ENCODE results near the gene LIMS2. TPM values are rescaled to one million over a fixed set of nuclear protein-coding genes. Genes with fewer than 3 reads are reported as not detected.

Gene LIMS2
- total RNA-seq, 2 donors from 2014 or later = 210 to 235 TPM

DNA sequence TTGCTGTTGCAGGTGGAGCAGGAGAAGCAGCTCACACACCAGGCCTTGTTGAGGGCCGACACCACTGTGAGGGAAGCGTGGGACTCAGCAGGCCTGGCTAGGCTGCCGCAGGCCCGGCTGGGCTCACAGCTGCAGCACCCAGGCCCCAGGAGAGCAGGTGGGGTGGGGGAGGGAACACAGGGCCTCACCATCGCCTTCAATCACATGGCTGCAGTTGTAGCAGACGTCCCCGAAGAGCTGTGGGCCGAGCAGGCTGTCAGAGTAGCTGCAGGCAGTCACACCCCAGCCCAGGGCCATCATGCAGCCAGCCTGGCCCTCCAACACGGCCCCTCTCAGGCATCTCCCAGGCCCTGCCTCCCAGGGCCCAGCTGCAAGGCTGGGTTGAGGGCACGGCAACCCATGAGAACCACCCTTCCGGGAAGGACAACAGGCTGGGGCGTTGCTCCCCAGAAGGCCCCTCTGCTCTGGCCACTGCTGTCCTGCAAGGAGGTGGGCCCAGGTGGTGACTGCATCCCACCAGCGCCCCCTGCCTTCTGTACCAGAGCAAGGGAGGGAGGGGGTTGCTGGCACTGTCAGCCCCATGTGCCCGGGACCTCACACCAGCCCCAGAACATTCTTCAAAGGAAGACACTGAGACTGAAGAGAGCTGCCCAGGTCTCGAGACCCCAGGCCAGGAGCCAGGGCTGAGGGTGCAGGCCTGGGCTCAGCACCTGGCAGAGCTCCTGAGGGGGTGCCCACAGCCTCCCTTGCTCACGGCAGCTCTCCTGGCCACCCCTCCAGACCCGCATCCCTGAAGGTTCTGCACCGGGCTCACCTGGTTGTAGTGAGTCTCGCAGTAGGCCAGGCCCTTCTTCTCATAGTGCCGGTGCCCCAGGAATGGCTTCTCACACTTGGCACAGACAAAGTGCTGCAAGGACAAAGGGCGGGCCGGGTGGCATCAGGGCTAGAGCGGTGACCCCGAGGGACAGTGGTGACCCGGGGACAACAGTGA is 35.0 kb downstream of the LIMS2 start:
- no peak for DNase-seq (ENCODE audit: low spot score)
- intact Hi-C loops (cut with DNase I) = loop anchor here in 1 of 2 donors (5.0 kb wide), 1 partner anchor 113 kb away; the partner anchor contains the start of gene IWS1

GRCh38 chr2:127639111-127639474 is 36.2 kb downstream of the LIMS2 start:
- DNase-seq (ENCODE audit: low spot score) = no peak
- intact Hi-C loops (cut with DNase I) = no loop called here

DNA sequence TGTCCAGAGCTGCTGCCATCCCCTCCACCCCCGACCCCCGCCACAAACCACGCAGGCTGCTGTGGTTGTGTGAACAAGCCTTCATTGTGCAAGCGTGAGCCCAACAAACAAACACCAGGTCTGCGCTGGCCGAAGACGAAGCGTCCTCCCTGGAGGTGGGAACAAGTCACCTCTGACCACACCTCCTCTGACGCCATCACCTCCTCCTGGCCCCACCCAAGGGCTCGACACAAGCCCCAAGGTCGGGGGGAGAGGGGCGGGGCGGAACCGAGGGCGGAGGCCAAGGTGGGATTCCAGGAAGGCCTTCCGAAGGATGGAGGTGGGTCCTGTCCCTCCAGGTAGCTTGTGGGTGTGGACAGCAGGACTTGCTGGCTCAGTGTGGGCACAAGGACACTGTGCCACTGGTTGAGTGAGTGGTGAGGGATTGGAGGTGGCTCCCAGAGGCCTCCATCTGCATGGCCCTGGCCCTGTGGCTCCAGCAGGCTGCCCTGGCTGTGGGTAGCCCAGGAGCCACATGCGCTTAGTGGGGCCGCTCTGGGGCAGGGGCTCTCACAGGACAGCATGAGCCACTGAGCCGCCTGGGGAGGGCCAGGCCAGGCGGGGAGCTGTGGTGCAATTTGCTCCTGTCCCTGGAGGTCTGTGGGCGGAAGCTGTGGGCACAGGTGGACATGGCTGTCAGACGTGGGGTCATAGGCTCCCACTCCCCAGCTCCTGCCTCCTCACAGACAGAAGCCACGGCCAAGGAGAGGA is 36.8 kb downstream of the LIMS2 start:
- intact Hi-C loops (cut with DNase I) = no loop called here

DNA sequence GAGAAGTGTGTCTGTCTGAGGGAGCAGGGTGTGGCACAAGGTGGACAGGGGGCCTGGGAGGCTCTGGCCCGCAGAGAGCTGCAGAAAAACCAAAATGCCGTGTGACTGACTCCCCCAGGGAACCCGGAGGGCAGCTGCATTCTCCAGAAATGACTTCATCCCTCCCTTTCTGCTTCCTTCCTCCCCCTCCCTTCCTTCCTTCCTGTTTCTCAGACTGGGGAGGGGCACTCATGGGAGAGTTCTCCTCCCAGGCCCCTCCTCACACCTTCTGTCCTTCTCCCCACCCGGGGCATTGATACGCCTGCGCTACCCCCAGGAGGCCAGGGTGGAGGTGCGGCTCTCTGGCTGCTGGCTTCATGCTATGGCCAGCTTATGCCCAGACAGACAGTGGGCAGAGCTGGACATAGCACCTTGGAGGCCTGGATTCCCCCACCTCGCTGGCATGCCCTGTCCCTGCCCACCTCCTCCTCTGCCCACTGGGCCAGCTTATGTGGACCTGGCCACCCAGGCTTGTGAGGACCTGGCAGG is 37.5 kb downstream of the LIMS2 start:
- DNase-seq (ENCODE audit: low spot score) = no peak
- intact Hi-C loops (cut with DNase I) = no loop called here

More for the DNA sequence above, 36.8 kb downstream of the LIMS2 start:
- DNase-seq (ENCODE audit: low spot score) = no peak

DNA sequence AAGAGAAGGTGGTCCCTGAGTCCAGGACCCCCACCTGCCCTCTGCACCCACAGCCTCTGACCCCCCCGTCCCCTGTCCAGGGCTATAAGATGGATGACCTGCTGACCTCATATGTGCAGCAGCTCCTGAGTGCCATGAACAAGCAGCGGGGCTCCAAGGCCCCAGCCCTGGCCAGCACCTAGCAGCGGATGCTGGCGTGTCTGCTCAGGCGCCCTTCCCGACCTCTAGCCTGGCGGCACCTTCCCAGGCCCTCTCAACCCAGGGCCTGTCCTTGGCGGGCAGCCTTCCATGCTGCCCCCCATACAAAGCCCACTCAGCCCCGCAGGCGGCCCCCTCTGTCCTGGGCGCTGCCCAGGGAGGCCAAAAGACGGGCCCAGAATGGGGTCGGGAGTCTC is 38.1 kb downstream of the LIMS2 start:
- intact Hi-C loops (cut with DNase I) = no loop called here

DNA sequence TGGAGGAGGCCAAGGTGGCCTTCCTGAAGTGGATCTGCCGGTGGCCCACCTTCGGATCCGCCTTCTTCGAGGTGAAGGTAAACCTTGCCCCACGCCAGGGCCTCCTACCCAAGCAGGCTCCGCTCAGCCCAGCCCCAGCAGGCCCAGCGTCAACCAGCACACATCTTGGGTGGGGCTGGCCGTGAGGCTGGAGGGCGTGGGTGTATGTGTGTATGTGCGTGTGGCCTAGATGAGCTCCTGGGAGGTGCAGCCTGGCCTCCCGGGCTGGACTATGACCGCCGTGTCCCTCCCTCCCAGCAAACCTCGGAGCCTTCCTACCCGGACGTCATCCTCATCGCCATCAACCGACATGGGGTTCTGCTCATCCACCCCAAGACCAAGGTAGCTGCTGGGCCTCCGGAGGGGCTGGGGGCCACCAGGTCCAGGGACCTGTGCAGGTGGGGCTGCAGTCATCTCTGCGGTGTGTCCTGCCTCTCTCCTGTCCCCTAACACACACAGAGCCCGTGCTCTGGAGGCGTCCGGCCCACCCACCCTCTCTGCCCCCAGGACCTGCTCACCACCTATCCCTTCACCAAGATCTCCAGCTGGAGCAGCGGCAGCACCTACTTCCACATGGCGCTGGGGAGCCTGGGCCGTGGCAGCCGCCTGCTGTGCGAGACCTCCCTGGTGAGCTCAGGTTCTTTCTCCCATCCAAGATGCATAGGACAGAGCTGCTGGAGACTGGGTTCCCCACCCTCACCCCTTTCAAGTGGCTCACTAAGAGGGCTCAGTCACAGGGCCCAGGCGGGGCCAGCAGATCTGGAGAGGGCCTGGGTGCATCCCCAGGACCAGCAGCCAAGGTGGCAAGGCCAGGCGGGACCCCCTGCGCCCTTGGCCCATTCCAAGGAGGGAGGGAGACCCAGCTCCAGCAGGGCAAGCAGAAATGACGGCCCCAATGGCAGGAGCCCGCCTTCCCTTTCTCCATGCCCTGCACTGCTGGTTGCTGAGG is 38.8 kb downstream of the LIMS2 start:
- DNase-seq (ENCODE audit: low spot score) = no peak
- intact Hi-C loops (cut with DNase I) = no loop called here

More for the DNA sequence above, 38.1 kb downstream of the LIMS2 start:
- no peak for DNase-seq (ENCODE audit: low spot score)

- intact Hi-C loops (cut with DNase I) = no loop called here
- no peak for DNase-seq (ENCODE audit: low spot score)
These were observed 39.7 kb downstream of the LIMS2 start for GRCh38 chr2:127635380-127636237.

DNA sequence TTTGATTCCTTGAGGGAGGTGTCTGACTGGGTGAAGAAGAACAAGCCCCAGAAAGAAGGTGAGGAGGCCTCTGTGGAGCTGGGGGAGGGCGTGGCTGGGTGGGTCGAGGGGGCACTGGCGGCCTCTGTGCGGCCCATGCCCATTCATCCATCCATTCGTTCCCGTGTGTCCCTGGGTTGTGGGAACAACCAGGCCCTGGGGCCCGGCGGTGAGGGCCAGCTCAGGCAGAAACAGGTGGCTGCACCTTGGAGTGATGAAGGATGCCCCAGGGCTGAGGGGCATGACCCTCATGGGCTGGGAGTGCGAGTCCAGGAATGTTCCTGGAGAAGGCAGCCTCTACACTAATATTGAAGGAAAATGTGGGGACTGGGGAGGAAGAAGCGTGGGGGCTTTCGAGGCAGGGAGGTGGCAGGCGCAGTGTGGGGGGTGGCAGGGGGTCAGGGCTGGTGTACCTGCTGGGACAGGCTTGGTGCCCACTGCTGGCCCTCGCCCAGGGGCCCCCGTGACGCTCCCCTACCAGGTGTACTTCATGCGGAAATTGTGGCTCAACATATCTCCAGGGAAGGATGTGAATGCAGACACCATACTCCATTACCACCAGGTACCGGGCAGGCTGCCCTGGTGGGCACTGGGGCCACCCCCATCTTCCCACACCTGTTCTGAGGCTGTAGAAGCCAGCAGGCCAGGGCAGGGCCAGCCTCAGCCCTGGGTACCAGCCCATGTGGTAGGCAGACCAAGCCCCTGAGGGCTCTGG is 40.5 kb downstream of the LIMS2 start:
- no peak for DNase-seq (ENCODE audit: low spot score)
- intact Hi-C loops (cut with DNase I) = no loop called here

DNA sequence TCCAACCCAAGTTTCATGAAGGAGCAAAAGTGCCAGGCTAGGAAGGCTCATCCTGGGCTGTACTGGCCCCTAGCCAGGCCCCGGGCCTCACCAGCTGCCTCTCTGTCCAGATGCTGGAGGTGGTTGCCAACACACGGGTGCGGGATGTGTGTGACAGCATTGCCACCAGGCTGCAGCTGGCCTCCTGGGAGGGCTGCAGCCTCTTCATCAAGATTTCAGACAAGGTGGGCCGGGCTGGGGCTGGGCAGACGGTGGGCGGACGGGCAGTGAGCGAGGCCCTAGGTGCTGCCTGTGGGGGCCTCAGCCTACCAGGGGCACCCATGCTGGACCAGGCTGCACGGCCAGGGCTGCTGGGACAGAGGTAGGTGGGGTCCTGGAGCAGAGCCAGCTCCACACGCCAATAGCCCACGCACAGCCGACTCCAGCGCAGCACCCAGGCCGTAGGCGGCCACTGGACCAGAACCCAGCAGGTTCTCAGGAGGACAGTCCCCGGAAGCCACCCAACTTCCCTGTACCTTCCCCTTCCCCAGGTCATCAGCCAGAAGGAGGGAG is 41.2 kb downstream of the LIMS2 start:
- intact Hi-C loops (cut with DNase I) = no loop called here
- DNase-seq (ENCODE audit: low spot score) = no peak

- no peak for DNase-seq (ENCODE audit: low spot score)
- intact Hi-C loops (cut with DNase I) = no loop called here
These were observed 41.7 kb downstream of the LIMS2 start for GRCh38 chr2:127633556-127634065.

- intact Hi-C loops (cut with DNase I) = no loop called here
- DNase-seq (ENCODE audit: low spot score) = no peak
These were observed 42.5 kb downstream of the LIMS2 start for GRCh38 chr2:127632592-127633489.

DNA sequence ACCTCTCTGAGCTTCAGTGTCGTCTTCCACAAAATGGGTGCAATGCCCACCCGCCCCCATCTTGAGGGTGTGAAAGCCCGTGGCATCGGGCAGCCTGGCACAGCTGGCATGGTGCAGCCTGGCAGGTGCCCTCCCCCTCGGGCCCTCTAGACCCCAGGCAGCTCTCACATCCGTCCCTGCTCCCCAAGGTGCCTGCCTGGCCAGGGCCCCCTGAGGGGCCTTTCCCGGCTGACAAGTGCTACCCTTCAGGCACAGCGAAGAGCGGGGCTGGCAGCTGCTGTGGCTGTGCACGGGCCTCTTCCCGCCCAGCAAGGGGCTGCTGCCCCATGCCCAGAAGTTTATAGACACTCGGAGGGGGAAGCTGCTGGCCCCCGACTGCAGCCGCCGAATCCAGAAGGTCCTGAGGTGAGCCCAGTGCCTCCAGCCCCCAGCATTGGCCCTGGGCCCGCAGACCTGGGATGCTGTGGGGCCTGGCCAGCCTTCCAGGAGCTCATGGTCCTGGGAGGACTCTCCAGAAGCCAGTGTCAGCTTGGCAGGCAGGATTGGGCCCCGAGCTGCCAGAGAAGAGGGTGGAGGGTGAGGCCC is 43.2 kb downstream of the LIMS2 start:
- DNase-seq (ENCODE audit: low spot score) = no peak
- intact Hi-C loops (cut with DNase I) = no loop called here

- intact Hi-C loops (cut with DNase I) = no loop called here
- DNase-seq (ENCODE audit: low spot score) = no peak
These were observed 43.8 kb downstream of the LIMS2 start for GRCh38 chr2:127631541-127631996.

GRCh38 chr2:127630864-127631540 is 44.3 kb downstream of the LIMS2 start:
- intact Hi-C loops (cut with DNase I) = no loop called here
- no peak for DNase-seq (ENCODE audit: low spot score)
